Measurements from ENCODE around the gene MESP2.

DNA sequence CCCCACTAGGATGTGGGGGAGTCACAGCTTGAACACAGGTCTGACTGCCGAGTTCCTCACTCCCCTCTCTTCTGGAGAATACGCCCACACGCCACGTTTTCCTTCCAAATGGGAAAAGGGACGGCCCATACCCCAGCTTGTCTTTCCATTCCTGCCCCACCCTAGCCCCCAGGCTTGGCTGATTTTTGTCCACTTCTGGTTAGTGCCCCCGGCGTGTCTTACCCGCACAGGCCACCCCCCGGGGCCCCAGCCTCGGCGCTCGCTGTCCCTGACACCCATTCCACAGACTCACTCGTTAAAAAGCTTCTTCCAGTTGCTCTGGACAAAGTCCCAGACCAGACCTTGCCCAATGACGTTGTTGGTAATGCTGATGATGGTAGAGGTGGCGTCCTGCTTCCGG, 14.5 kb downstream of the MESP2 start:
- TF ChIP-seq, protein P1, sequence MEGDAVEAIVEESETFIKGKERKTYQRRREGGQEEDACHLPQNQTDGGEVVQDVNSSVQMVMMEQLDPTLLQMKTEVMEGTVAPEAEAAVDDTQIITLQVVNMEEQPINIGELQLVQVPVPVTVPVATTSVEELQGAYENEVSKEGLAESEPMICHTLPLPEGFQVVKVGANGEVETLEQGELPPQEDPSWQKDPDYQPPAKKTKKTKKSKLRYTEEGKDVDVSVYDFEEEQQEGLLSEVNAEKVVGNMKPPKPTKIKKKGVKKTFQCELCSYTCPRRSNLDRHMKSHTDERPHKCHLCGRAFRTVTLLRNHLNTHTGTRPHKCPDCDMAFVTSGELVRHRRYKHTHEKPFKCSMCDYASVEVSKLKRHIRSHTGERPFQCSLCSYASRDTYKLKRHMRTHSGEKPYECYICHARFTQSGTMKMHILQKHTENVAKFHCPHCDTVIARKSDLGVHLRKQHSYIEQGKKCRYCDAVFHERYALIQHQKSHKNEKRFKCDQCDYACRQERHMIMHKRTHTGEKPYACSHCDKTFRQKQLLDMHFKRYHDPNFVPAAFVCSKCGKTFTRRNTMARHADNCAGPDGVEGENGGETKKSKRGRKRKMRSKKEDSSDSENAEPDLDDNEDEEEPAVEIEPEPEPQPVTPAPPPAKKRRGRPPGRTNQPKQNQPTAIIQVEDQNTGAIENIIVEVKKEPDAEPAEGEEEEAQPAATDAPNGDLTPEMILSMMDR (IDR thresholded peaks at IDR 0.05), result no peak
- no peak for TF ChIP-seq POLR2A (IDR thresholded peaks at IDR 0.05)

All from ovary (tissue), 3 donors.